HG03097 (cell line): ENCODE measurements around the gene KLF9.
A peak's percentile ranks its signal among the peaks of the same experiment; 100 is the strongest.

ENCODE experiments used
- ATAC-seq: cut with Tn5 transposase; IDR thresholded peaks from one replicate; pipeline ENCODE4 v1.9.1; 2021; ENCODE audit not compliant: unreplicated experiment, low FRiP score

The KLF9 gene

DNA sequence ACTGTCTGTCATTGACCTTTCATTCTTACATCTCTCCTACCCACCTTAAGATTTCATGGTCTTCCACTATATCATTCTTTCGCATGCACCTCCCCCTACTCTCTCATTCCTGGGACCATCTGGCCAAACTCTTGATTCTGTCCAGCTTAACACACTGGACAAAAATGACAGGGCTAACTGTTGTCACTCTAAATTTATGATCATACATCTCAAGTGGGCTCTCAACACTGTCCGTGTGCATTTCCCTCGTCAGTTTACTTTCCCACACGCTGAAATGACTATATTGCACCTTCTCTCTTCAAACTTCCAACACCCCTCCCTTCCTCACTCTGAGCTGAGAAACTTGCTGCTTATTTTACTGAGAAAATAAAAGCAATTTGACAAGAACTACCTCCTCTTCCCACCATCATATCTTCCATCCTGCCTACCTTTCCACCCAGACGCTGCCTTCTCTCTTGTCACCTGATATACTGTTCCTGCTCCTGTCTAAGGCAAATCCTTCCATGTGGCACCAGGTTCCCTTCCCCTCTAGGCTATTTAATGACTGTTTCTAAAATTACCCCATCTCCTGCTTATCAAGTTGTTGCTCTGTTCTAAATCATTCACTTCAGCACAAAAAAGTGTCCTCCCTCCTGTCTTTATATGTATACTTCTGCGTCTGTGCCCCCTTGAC lies 8.1 kb upstream of the KLF9 start:
- no peak for ATAC-seq

DNA sequence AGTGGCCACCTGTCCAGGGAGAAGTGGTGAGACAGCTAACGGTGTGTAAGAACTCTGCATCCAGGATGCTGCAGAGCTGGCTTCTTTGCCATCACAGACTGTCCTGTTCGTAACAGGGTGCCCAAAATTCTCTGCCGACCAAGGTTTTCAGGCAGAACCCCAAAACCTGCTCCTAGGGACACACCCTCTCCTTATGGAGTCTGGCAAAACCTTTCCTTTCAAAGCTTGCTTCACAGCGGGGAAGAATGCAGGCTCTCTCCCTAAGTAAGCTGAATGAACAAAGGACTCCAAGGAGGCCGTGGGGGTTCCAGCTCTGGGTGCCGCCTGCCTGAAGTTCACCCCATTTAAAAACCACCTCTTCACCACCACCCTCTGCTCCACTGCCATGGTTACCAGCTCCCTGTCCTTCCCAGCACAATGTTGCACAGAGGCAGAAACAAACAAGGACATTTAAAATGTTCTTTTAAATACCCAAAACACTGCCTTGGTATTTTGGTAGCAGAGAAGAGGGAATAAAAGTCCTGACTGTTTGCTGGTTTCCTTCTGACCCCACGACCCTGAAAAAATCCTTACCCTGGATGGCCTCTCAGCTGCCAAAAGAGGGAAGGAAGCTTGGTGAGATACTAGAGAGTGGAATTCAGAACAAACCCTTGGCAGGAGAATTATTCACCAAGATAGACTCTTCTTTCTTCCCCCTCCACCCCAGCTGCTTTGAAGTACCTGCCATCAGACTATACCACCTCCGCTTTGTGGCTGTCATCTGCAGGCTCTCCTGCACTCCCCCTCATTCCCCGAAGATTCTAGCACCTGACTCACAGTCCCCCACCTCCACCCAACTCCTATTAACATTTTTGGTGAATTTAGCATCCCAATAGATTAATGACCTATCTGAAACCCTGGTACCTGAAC lies 7.1 kb upstream of the KLF9 start:
- ATAC-seq: no peak

DNA sequence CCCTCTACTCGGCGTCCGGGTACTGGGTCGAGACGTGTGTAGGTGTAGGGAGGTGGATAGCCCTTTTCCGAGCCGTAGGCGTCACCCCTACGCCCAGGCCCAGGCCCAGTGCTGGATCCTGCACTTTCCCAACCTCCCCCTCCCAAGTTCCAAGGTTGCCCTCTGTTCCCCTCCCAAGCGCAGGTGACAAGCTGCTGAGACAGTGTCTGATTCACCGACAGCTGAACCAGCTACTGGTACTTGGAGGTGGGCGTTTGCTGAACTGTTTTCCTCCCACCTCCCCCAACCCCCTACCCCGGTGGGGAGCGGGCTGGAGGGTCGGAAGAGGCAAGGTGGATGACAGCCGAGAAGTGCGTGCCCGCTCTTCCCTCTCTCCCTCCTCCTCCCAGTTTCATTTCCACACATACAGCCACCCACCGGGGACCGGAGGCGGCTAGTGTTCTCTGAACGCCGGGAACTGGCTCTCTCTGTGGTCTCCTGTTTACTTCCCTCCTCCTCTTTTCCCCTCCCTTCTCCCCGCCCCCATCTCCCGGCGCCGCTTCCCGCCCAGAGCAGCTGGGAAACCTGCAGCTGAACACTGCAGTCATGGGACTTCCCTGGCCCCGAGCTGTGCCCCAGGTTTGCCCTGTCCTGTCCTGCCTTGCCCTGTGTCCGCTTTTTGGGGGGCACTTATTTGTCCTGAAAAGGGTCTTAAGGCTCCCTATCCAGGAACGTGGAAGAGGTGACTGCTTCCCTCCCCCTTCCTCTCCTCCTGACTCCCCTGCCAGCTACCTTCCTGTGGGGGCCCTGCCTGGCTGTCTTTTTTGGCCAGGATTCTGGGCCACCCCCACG lies 6.2 kb upstream of the KLF9 start:
- peak; percentile 19 for ATAC-seq

GRCh38 chr9:70419556-70420440 lies 5.3 kb upstream of the KLF9 start:
- ATAC-seq: peak; percentile 36

GRCh38 chr9:70418822-70419555 lies 4.5 kb upstream of the KLF9 start:
- peak; percentile 46 for ATAC-seq

DNA sequence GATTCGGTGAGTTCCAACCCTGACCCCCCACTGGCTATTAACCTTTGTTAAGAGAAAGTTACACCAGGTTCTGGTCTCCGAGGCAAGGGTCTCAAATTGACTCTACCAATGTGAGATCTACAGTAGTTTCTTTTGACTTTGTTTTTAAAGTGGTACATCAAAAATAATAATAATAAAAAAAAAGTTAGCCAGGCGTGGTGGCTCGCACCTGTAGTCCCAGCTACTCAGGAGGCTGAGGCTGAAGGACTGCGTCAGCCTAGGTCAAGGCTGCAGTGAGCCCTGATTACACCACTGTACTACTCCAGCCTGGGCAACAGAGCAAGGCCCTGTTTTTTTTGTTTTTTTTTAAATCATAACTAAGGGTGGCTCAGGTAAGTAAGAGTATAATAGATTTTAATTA lies 1.0 kb upstream of the KLF9 start:
- ATAC-seq: no peak

DNA sequence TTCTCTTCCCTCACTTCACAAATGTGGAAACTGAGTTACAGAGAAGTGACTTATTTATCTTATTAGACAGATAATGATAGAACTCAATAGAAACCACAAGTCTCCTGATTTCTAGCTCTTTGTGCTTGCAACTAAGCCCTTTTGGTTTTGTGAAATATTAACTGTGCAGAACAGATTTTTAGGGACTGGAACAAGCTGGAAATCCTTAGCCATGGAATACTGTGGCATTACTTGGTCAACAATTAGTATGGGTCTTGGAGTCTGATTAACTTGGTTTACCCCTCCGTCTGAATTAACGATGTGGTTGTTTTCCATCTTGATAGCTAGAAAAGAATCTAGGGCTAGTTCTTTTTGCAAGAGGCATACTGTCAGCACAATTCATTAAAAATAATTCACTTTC lies 584 bp upstream of the KLF9 start:
- no peak for ATAC-seq

DNA sequence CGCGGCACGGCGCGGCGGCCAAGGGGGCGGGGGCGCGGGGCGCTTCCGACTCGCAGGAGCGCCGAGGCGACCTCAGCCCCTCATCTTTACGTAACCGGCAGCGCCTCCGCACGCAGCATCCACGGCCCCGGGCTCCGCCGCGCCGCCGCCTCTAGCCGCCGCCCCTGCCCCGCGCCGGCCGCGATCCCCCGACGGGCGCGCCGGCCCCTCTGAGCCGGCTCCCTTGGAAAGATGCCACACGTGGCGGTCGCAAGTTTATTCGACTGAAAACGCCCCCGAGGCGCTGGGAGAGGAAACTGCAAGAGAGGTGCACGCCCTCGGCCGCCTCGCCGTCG lies 1.0 kb downstream of the KLF9 start:
- peak; percentile 16 for ATAC-seq

GRCh38 chr9:70412832-70413463 lies 1.5 kb downstream of the KLF9 start:
- no peak for ATAC-seq

GRCh38 chr9:70411930-70412831 lies 2.3 kb downstream of the KLF9 start:
- ATAC-seq: peak; percentile 28

- no peak for ATAC-seq
Observed at GRCh38 chr9:70411121-70411929, 3.1 kb downstream of the KLF9 start.

DNA sequence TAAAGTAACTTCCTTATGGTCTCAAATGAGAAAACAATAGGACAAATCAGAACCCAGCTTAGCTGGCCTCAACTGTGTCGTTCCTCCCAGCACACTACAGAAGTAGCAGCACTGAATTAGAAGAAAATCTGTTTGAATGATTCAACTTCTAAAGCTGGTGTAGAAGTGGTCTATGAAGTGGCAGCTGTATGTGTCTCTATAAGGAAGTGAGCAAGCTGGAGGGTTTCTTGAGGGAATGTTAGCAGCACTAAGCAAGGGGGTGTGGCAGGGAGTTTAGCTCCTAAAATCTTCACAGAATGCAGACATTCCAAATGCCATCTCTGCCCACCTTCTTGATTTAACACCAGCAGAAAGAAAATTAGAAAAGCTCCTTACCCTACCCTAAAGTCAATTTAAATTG lies 4.1 kb downstream of the KLF9 start:
- no peak for ATAC-seq

DNA sequence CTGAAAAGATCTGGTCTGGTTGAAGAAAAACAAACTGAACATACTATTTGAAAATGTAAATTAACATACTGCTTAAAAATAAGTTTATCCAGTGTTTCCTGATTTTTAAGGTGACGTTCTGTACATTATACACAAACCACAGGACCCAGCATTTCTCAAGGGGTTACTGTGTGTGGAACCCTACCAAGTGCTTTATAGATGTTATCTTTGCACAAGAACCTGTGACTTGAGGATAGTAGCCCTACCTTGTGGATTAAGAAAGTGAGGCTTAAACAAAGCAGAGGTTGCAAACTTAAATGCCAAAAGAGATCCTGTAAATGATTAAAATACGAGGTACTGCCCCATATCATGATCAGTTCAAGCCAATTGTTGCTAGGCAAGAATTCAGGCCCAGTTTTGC lies 4.7 kb downstream of the KLF9 start:
- ATAC-seq: no peak

- ATAC-seq: no peak
Observed at GRCh38 chr9:70409280-70409679, 5.2 kb downstream of the KLF9 start.

GRCh38 chr9:70408393-70409040 lies 5.9 kb downstream of the KLF9 start:
- ATAC-seq: no peak

GRCh38 chr9:70407081-70407503 lies 7.4 kb downstream of the KLF9 start:
- no peak for ATAC-seq

DNA sequence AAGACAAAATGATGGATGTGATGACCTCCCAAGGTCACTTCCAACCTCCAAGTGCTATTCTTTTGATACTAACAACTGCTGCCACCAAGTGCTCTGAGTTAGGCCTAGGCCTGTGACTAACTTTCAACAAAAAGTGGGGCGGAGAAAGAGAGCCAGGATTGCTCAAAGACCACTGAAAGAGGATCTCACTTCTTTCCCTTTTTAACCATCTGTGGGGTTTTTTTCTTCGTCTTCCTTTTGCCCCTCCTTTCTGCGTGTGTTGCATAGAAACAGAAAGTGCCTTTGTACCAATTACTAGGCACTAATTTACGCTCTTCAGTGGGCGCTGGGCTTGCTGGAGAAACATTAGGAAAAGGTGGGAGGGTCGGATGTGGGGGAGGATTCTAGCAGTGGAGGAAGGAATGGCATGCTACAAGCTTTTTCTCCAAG lies 8.0 kb downstream of the KLF9 start:
- peak; percentile 42 for ATAC-seq
